ENCODE data around the gene CALCOCO2. TPM values are rescaled to one million over a fixed set of nuclear protein-coding genes. Genes with fewer than 3 reads are reported as not detected.

CALCOCO2 gene
- total RNA-seq, 4 donors from 2014 or later = 177 to 244 (median 227) TPM

DNA sequence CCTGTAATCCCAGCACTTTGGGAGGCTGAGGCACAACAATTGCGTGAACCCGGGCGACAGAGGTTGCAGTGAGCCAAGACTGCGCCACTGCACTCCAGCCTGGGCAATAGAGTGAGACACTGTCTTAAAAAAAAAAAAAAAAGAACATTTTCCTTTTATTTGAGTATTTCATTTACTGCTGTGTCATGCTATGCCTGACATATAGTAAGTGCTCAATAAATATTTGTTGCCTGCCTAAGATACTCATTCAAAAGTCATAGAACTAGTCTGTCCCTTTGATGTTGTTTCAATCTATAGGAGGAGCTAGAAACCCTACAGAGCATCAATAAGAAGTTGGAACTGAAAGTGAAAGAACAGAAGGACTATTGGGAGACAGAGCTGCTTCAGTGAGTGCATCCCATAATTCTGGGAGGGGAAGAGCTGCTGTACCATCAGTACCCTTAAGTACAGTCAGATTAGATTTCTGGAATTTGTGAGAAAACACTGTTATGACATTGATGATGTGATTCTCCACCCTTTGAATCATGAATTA, 20.0 kb downstream of the CALCOCO2 start:
- no peak overlapping the region for H3K27ac ChIP-seq
- H3K27me3 ChIP-seq = no peaks in the 10 kb centered on the region
- peaks cover 0 to 11% (median 0%) of the 10 kb centered on the region in 3 donors for H3K4me1 ChIP-seq
- ATAC-seq = no peak
- H3K4me3 ChIP-seq = no peak overlapping the region
- no peaks in the 10 kb centered on the region for H3K9me3 ChIP-seq
- TF ChIP-seq, protein P1, sequence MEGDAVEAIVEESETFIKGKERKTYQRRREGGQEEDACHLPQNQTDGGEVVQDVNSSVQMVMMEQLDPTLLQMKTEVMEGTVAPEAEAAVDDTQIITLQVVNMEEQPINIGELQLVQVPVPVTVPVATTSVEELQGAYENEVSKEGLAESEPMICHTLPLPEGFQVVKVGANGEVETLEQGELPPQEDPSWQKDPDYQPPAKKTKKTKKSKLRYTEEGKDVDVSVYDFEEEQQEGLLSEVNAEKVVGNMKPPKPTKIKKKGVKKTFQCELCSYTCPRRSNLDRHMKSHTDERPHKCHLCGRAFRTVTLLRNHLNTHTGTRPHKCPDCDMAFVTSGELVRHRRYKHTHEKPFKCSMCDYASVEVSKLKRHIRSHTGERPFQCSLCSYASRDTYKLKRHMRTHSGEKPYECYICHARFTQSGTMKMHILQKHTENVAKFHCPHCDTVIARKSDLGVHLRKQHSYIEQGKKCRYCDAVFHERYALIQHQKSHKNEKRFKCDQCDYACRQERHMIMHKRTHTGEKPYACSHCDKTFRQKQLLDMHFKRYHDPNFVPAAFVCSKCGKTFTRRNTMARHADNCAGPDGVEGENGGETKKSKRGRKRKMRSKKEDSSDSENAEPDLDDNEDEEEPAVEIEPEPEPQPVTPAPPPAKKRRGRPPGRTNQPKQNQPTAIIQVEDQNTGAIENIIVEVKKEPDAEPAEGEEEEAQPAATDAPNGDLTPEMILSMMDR (IDR thresholded peaks at IDR 0.05) = no peak
- TF ChIP-seq POLR2AphosphoS5 (IDR thresholded peaks at IDR 0.05) = no peak
- no peak for TF ChIP-seq EP300 (IDR thresholded peaks at IDR 0.05)
- no peak for TF ChIP-seq POLR2A (IDR thresholded peaks at IDR 0.05)
- H3K36me3 ChIP-seq = peaks cover 33 to 98% of the 10 kb centered on the region in 2 donors
- WGBS, 2 donors (ENCODE audit: low coverage in 1 of 2) = 84 to 100% methylated on average over 3 to 4 of the region's 4 CpGs

GRCh38 chr17:48854774-48855476, 24.1 kb downstream of the CALCOCO2 start:
- ATAC-seq = no peak

DNA sequence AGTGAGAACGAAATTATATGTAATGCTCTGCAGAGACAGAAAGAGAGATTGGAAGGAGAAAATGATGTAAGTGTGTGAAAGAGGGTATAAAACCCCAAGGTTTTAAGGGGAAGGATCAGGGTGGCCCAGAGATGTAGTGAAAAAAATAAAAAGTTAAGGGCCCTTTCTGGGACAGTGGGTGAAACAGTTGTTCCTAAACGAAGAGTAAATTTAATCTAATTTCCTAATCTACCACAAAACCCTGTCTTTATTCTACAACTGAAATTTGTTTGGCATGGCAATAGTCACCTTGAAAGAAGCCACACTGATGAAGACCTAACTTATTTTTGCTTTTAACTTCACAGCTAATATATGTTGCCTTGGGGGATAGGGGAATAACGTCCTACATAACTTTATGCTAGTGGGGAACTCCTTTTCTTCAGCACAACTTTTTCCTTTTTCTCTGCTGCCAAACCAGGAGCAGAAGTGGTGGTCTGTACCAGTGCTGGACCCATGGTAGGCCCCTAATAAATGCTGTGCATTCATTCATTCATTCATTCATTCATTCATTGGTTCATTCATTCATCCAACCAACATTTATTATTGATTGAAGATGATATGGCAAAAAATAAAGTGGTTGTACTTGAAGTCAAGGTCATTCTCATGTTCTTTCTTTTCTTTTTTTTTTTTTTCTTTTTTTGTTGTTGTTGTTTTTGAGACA, 25.4 kb downstream of the CALCOCO2 start:
- Histone ChIP-seq H3K27ac (no peak overlapping the region), H3K36me3 (peaks cover 18 to 98% of the 10 kb centered on the region in 2 donors), H3K4me3 (no peak overlapping the region), H3K9me3 (no peaks in the 10 kb centered on the region), H3K4me1 (no peaks in the 10 kb centered on the region), H3K27me3 (no peaks in the 10 kb centered on the region)
- 49 to 74% methylated on average over 3 of the region's 3 CpGs for WGBS, 2 donors (ENCODE audit: low coverage in 1 of 2)
- TF ChIP-seq EP300 (IDR thresholded peaks at IDR 0.05) (no peak), POLR2A (IDR thresholded peaks at IDR 0.05) (no peak)
- TF ChIP-seq, protein P1 (IDR thresholded peaks at IDR 0.05) = no peak
- ATAC-seq = no peak

More at GRCh38 chr17:48854774-48855476, 24.1 kb downstream of the CALCOCO2 start:
- Histone ChIP-seq H3K27me3 (no peaks in the 10 kb centered on the region), H3K36me3 (peaks cover 18 to 98% of the 10 kb centered on the region in 2 donors), H3K27ac (no peak overlapping the region), H3K4me3 (no peak overlapping the region), H3K9me3 (no peaks in the 10 kb centered on the region), H3K4me1 (no peaks in the 10 kb centered on the region)
- no peak for TF ChIP-seq POLR2A (IDR thresholded peaks at IDR 0.05)
- WGBS, 2 donors (ENCODE audit: low coverage in 1 of 2) = 61 to 84% methylated on average over 4 to 5 of the region's 7 CpGs

- 95 to 100% methylated on average over 3 of the region's 3 CpGs for WGBS, 2 donors (ENCODE audit: low coverage in 1 of 2)
- no peaks in the 10 kb centered on the region for H3K27me3 ChIP-seq
- H3K36me3 ChIP-seq = peaks cover 5 to 100% of the 10 kb centered on the region in 2 donors
Measured at GRCh38 chr17:48860034-48860433, 29.2 kb downstream of the CALCOCO2 start.

DNA sequence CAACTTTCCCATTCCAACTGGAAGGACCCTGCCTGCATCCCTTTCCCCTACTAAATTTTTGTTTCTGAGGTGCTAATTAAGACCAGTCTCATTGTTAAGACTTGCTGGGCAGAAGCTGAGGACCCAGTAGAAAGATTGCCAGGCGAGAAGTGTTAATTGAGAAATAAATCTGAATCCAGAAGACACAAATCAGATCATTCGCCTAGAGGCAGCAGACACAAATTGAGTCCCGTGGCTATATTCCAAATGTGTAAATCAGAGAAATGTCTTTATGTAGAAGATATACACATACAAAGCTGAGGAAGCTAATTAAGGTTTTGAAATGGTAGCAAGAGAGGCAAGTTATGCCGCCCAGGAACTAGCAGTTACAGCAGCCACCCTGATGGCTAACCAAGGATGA, 29.6 kb downstream of the CALCOCO2 start:
- peaks cover 5 to 100% of the 10 kb centered on the region in 2 donors for H3K36me3 ChIP-seq
- no peak overlapping the region for H3K4me3 ChIP-seq
- no peaks in the 10 kb centered on the region for H3K4me1 ChIP-seq
- WGBS, 2 donors (ENCODE audit: low coverage in 1 of 2) = 87 to 93% methylated on average over 2 to 4 of the region's 4 CpGs
- no peak for ATAC-seq
- no peaks in the 10 kb centered on the region for H3K27me3 ChIP-seq
- no peak overlapping the region for H3K27ac ChIP-seq
- H3K9me3 ChIP-seq = no peaks in the 10 kb centered on the region
- TF ChIP-seq POLR2A (IDR thresholded peaks at IDR 0.05) (no peak), EP300 (IDR thresholded peaks at IDR 0.05) (no peak), POLR2AphosphoS5 (IDR thresholded peaks at IDR 0.05) (no peak)
- TF ChIP-seq, protein P1 (IDR thresholded peaks at IDR 0.05) = no peak

More at GRCh38 chr17:48860034-48860433, 29.2 kb downstream of the CALCOCO2 start:
- Histone ChIP-seq H3K4me3 (no peak overlapping the region), H3K9me3 (no peaks in the 10 kb centered on the region), H3K4me1 (no peaks in the 10 kb centered on the region), H3K27ac (no peak overlapping the region)
- TF ChIP-seq POLR2A (IDR thresholded peaks at IDR 0.05) (no peak), EP300 (IDR thresholded peaks at IDR 0.05) (no peak), POLR2AphosphoS5 (IDR thresholded peaks at IDR 0.05) (no peak)
- TF ChIP-seq, protein P1 (IDR thresholded peaks at IDR 0.05) = no peak
- no peak for ATAC-seq

Measured in gastroesophageal sphincter (tissue), 4 donors.